Heart right ventricle (tissue), 16 donors: ENCODE results near the gene MOSMO. TPM values are rescaled to one million over a fixed set of nuclear protein-coding genes. Genes with fewer than 3 reads are reported as not detected.

Experiments used
- ATAC-seq, 8 donors: fragments of 200-7000 bp; cut with Tn5 transposase; one replicate each; pipeline ENCODE4 v1.9.1; 2020; ENCODE audit warnings: mild to moderate bottlenecking in 8 of 8, moderate library complexity in 8 of 8, moderate number of reproducible peaks in 1 of 8
- DNase-seq, 2 donors: peaks; one replicate each; pipeline ENCODE4 v3.0.0-alpha.2; 2020
- H3K27ac ChIP-seq, 10 donors: fragments of 200-600 bp; sonication (generic) in 2 of 10; one replicate each; pipeline versions ENCODE4 v1.5.0 to v1.8.0; 2020 to 2022; ENCODE audit warnings: mild to moderate bottlenecking in 3 of 10
- H3K27me3 ChIP-seq, 7 donors: fragments of 200-600 bp; one replicate each; pipeline ENCODE4 v1.8.0; 2021 to 2022; ENCODE audit warnings: mild to moderate bottlenecking in 2 of 7
- H3K36me3 ChIP-seq, 9 donors: fragments of 200-600 bp; sonication (generic) in 1 of 9; one replicate each; pipeline versions ENCODE4 v1.5.0 to v1.8.0; 2020 to 2022; ENCODE audit warnings: mild to moderate bottlenecking in 2 of 9
- H3K4me1 ChIP-seq, 9 donors: fragments of 200-600 bp; sonication (generic) in 1 of 9; one replicate each; pipeline versions ENCODE4 v1.5.0 to v1.8.0; 2020 to 2022; ENCODE audit warnings: mild to moderate bottlenecking in 4 of 9
- H3K4me3 ChIP-seq, 10 donors: fragments of 200-600 bp; sonication (generic) in 2 of 10; one replicate each; pipeline versions ENCODE4 v1.5.0 to v1.8.0; 2020 to 2022; ENCODE audit warnings: mild to moderate bottlenecking in 7 of 10, moderate library complexity in 2 of 10
- H3K9me3 ChIP-seq, 11 donors: fragments of 200-600 bp in 10 of 11; sonication (generic) in 2 of 11; one replicate each; pipeline versions ENCODE4 v1.5.0 to v1.8.0; 2013 to 2022; ENCODE audit warnings: mild to moderate bottlenecking in 2 of 11, control low read depth in 1 of 11, moderate library complexity in 1 of 11
- WGBS, 2 donors: extraction: QIAGEN DNeasy Blood & Tissue Kit; methylation state at CpG; one replicate each; pipeline ENCODE4 v1.1.7; 2013; ENCODE audit warnings: inconsistent platforms in 1 of 2; 5-methylcytosine and 5-hydroxymethylcytosine counted together
- intact Hi-C, 10 donors: fragments of 100-400 bp; cut with DNase I; formaldehyde crosslinking; loops; one replicate each; pipeline versions ENCODE4 v1.11.1 to v1.14.2; 2022
- polyA plus RNA-seq, 2 donors: library from polyadenylated mRNA; stranded (reverse); fragments of 200-250 nt; gene quantifications; one replicate each; pipeline ENCODE4 v1.2.3, GENCODE V29; 2013
- total RNA-seq, 10 donors: library from RNA; stranded (reverse); fragmentation: NEBNext Ultra II Directional in 3 of 10; extraction: Animal tissue kit (Norgen Biotek cat#: 25700) in 3 of 10; gene quantifications; one replicate each; pipeline versions ENCODE4 v1.2.1 to v1.2.4, GENCODE V29; 2021 to 2023
- TF ChIP-seq, protein P1 (sequence below), 9 donors: fragments of 200-600 bp; sonication (generic) in 2 of 9; IDR thresholded peaks; one replicate each; pipeline versions ENCODE4 v1.5.0 to v1.8.0; 2021 to 2022; ENCODE audit warnings: antibody characterized with exemption in 9 of 9, mild to moderate bottlenecking in 5 of 9, moderate library complexity in 1 of 9
- donor health status: Arrhythmogenic right ventricular cardiomyopathy.
- donor health status: ischemic (EF 13 %, LVEDD 7.1; RV severe dilation, severe dysfunction).
- donor health status: healthy with polysubstance abuse.
- donor health status: DM: no; HTN: yes; CAD: no.
- donor health status: DM: no; HTN: no; CAD: no.
- donor health status: ischemic (EF 25% LVEDD 6.9; RV normal size, moderate dysfunction).
- donor health status: ischemic (EF 25% LVEDD 5.7; RV mildly dilated, moderate dysfunction).
- donor health status: healthy.
- donor health status: DM: yes; HTN: yes; CAD: no.
- donor health status: Ischemic cardiomyopathy.
- donor health status: ischemic (EF 35%, LVEDD 5.7; RV mildly dilated, moderate dysfunction).
- donor health status: nonischemic (EF 11% LVEDD 7.7; RV severe dilation, severe dysfunction).
- donor health status: DM: yes; HTN: yes; CAD: no.
- donor health status: PGD.
- donor health status: ischemic (EF 29% LVEDD 5.4; RV normal size, mild dysfunction).
- donor health status: nonischemic (EF 23%, LVEDD 6.1; RV moderate dilation, normal function).

Gene MOSMO
- total and polyA plus RNA-seq, 12 donors, result 7.5 to 13.0 (median 11.3) TPM

DNA sequence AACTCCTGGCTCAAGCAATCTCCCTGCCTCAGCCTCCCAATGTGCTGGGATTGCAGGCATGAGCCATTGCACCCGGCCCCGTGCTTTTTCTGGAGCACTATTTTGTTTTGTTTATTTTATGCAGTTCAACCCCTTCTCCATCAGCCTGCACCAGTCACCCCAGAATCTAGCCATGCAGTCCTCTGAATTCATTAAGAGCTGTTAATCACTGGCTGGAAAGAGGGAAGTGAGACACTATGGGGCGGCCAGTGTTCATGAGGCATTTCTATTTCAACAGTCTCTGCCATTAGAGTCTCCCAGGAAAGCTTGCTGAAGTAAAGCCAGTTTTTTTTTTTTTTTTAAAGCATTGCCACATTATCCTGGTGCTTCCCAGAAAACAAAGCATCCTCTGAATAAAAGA is 86.1 kb downstream of the MOSMO start:
- intact Hi-C loops, result loop anchor here in 3 of 10 donors (5.0 to 10.0 kb wide), 3 partner anchors 91 to 97 kb away; no protein-coding TSS in a partner anchor
- ATAC-seq (no peak), DNase-seq (no peak)
- H3K36me3 ChIP-seq, result no peaks in the 10 kb centered on the region
- H3K27ac ChIP-seq, result no peak overlapping the region
- no peaks in the 10 kb centered on the region for H3K9me3 ChIP-seq
- H3K27me3 ChIP-seq, result peaks cover 0 to 7% (median 0%) of the 10 kb centered on the region in 7 donors
- TF ChIP-seq, protein P1, sequence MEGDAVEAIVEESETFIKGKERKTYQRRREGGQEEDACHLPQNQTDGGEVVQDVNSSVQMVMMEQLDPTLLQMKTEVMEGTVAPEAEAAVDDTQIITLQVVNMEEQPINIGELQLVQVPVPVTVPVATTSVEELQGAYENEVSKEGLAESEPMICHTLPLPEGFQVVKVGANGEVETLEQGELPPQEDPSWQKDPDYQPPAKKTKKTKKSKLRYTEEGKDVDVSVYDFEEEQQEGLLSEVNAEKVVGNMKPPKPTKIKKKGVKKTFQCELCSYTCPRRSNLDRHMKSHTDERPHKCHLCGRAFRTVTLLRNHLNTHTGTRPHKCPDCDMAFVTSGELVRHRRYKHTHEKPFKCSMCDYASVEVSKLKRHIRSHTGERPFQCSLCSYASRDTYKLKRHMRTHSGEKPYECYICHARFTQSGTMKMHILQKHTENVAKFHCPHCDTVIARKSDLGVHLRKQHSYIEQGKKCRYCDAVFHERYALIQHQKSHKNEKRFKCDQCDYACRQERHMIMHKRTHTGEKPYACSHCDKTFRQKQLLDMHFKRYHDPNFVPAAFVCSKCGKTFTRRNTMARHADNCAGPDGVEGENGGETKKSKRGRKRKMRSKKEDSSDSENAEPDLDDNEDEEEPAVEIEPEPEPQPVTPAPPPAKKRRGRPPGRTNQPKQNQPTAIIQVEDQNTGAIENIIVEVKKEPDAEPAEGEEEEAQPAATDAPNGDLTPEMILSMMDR (IDR thresholded peaks at IDR 0.05), result no peak
- H3K4me1 ChIP-seq, result peaks cover 0 to 21% (median 4%) of the 10 kb centered on the region in 9 donors
- WGBS, 2 donors, result 80 to 82% methylated on average over 3 of the region's 3 CpGs
- H3K4me3 ChIP-seq, result no peak overlapping the region

DNA sequence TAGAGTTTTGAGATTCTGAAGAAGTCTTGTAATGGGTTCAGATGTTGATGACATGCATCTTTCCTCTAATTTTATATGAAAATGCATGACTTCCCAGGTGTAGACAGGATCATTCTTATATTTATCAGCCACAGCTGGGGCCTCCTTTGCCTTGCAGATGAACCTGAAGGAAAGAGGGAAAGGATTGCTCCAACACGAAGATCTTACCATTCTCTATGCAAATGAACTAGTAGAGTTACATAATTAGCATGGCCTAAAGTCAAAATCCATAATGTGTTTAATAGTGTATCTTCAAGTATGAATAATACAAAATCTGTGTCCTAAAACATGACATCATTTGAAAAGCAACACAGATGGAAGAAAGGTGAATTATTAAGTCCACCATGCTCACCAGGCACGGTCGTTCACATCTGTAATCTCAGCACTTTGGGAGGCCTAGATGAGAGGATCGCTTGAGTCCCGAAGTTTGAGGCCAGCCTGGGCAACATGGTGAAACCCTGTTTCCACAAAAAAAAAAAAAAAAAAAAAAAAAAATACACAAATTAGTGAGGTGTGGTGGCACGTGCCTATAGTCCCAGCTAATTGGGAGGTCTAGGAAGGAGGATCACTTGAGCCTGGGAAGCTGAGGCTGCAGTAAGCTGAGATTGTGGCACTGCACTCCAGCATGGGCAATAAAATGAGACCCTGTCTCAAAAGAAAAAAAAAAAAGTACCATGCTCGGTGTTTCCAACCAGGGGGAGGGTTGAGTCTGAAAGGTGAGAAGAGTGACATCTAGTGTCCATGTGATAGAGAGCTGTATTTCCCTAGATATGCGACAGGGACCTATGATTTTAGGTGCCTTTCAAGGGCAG is 90.7 kb downstream of the MOSMO start:
- intact Hi-C loops, result loop anchor here in 5 of 10 donors (2.0 to 10.0 kb wide), 3 partner anchors 86 to 98 kb away; partner anchors contain the start of gene PDZD9 (in 4 of the 5)
- Histone ChIP-seq H3K36me3 (no peaks in the 10 kb centered on the region), H3K9me3 (no peaks in the 10 kb centered on the region), H3K4me1 (peaks cover 0 to 2% (median 0%) of the 10 kb centered on the region in 9 donors), H3K27me3 (peaks cover 0 to 7% (median 0%) of the 10 kb centered on the region in 7 donors), H3K27ac (no peak overlapping the region), H3K4me3 (no peak overlapping the region)
- TF ChIP-seq, protein P1 (IDR thresholded peaks at IDR 0.05), result peak in 8 of 9 donors; percentile 33 to 74 (median 60)
- WGBS, 2 donors, result 53 to 57% methylated on average over 8 of the region's 8 CpGs
- ATAC-seq (peak in 7 of 8 donors; percentile 42 to 76 (median 66)), DNase-seq (peak in 1 of 2 donors; percentile 12)

GRCh38 chr16:22099256-22099975 is 91.5 kb downstream of the MOSMO start:
- ATAC-seq (no peak), DNase-seq (no peak)
- Histone ChIP-seq H3K27ac (no peak overlapping the region), H3K9me3 (no peaks in the 10 kb centered on the region), H3K4me3 (no peak overlapping the region), H3K27me3 (peaks cover 0 to 7% (median 0%) of the 10 kb centered on the region in 7 donors), H3K36me3 (no peaks in the 10 kb centered on the region), H3K4me1 (no peaks in the 10 kb centered on the region)
- TF ChIP-seq, protein P1 (IDR thresholded peaks at IDR 0.05), result no peak
- intact Hi-C loops, result loop anchor here in 5 of 10 donors (2.0 to 10.0 kb wide), 3 partner anchors 85 to 99 kb away; partner anchors contain the start of gene PDZD9 (in 4 of the 5)
- WGBS, 2 donors, result 77 to 79% methylated on average over 9 of the region's 9 CpGs

DNA sequence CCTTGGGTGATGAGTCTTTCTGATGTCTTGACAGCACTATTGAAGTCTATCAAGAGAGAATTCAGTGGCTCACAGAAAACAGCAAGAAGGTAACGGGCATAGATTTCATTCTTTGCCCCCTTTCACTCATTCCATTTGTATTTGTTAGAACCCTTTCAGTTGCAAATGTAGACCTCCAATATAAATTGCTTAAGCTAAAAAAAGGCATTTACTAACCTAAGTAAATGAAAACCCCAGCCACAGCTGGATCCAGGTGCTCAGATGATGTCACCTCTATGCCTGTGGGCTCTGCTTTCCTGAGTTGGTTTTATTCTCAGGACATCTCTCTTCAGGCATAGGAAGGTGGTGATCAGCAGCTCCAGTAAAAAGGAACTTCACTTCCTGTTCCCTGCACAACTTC is 95.5 kb downstream of the MOSMO start:
- H3K27ac ChIP-seq, result no peak overlapping the region
- no peaks in the 10 kb centered on the region for H3K9me3 ChIP-seq
- intact Hi-C loops, result loop anchor here in 2 of 10 donors (5.0 to 10.0 kb wide), 2 partner anchors 61 to 84 kb away; partner anchors contain the start of gene SDR42E2 (in 1 of the 2)
- ATAC-seq (no peak), DNase-seq (no peak)
- H3K4me3 ChIP-seq, result no peak overlapping the region
- TF ChIP-seq, protein P1 (IDR thresholded peaks at IDR 0.05), result no peak
- H3K36me3 ChIP-seq, result no peaks in the 10 kb centered on the region
- WGBS, 2 donors, result 98 to 100% methylated on average over 1 of the region's 1 CpG
- peaks cover 0 to 9% (median 0%) of the 10 kb centered on the region in 7 donors for H3K27me3 ChIP-seq
- no peaks in the 10 kb centered on the region for H3K4me1 ChIP-seq
